Astrocyte of the spinal cord (primary cell): ENCODE results near the gene MCC.
"Not testable (repeated sequence)": the region's sequence is repeated elsewhere in the genome, so short reads cannot be mapped to it uniquely, and the experiment has no call there.

Experiments used
- DNase-seq: peaks from one replicate; pipeline ENCODE4 v3.0.0; 2011; ENCODE audit warnings: low read depth, low spot score
- H3K4me3 ChIP-seq: 2 replicates; pipeline ENCODE4 v1.5.1; 2011; ENCODE audit warnings: low read depth, mild to moderate bottlenecking, low read length, moderate library complexity
- CTCF ChIP-seq: IDR thresholded peaks from 2 replicates; pipeline ENCODE4 v1.5.1; 2012; ENCODE audit warnings: low read depth, mild to moderate bottlenecking, low read length, inconsistent platforms
- in situ Hi-C: cut with HindIII; loops from 2 replicates; pipeline ENCODE4 v1.10.0; 2017; ENCODE audit warnings: low sequenced_read_pairs

The MCC gene

GRCh38 chr5:113487416-113487780, 855 bp downstream of the MCC start:
- DNase-seq = peak; percentile 35
- peak overlapping the region; percentile 78 for H3K4me3 ChIP-seq
- in situ Hi-C loops = no loop called here
- TF ChIP-seq CTCF = no peak

GRCh38 chr5:113480243-113480642, 8.0 kb downstream of the MCC start:
- H3K4me3 ChIP-seq = no peak overlapping the region
- TF ChIP-seq CTCF = no peak
- in situ Hi-C loops = no loop called here
- DNase-seq = no peak

GRCh38 chr5:113478691-113479090, 9.6 kb downstream of the MCC start:
- H3K4me3 ChIP-seq = no peak overlapping the region
- DNase-seq = no peak
- TF ChIP-seq CTCF = no peak
- in situ Hi-C loops = no loop called here

GRCh38 chr5:113474100-113474728, 14.0 kb downstream of the MCC start:
- in situ Hi-C loops = no loop called here
- TF ChIP-seq CTCF = no peak
- DNase-seq = no peak

GRCh38 chr5:113463032-113463431, 25.2 kb downstream of the MCC start:
- no peak for TF ChIP-seq CTCF
- no peak for DNase-seq
- in situ Hi-C loops = no loop called here
- no peak overlapping the region for H3K4me3 ChIP-seq

More at GRCh38 chr5:113474100-113474728, 14.0 kb downstream of the MCC start:
- H3K4me3 ChIP-seq = no peak overlapping the region

- in situ Hi-C loops, H3K4me3 ChIP-seq, DNase-seq: not testable (repeated sequence)
Observed at GRCh38 chr5:113457106-113457505, 31.1 kb downstream of the MCC start.

- TF ChIP-seq CTCF = no peak
- in situ Hi-C loops = no loop called here
- DNase-seq = no peak
- no peak overlapping the region for H3K4me3 ChIP-seq
Observed at GRCh38 chr5:113452941-113453340, 35.3 kb downstream of the MCC start.
